ENCODE data around the gene WDR62.

DNA sequence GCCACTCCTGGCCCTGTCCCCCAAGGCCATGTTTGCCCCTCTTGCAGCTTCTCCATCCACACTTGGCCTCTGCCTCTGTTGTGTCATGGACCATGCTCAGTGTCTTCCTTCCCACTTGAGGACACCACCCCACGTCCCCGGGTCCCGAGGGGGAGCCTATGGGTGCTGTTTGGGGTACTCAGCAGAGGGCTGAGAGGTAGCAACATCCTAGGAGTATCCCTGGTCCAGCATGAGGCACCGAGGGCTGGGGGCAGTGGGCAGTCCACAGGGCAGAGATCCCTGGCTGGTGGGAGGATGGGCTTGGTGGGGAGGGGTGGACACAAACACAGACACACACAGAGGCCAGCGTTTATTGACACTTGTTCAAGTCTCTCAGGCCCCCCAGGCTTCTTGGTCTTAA is 95.9 kb downstream of the WDR62 start:
- TF ChIP-seq, protein P1, sequence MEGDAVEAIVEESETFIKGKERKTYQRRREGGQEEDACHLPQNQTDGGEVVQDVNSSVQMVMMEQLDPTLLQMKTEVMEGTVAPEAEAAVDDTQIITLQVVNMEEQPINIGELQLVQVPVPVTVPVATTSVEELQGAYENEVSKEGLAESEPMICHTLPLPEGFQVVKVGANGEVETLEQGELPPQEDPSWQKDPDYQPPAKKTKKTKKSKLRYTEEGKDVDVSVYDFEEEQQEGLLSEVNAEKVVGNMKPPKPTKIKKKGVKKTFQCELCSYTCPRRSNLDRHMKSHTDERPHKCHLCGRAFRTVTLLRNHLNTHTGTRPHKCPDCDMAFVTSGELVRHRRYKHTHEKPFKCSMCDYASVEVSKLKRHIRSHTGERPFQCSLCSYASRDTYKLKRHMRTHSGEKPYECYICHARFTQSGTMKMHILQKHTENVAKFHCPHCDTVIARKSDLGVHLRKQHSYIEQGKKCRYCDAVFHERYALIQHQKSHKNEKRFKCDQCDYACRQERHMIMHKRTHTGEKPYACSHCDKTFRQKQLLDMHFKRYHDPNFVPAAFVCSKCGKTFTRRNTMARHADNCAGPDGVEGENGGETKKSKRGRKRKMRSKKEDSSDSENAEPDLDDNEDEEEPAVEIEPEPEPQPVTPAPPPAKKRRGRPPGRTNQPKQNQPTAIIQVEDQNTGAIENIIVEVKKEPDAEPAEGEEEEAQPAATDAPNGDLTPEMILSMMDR (optimal IDR thresholded peaks at IDR 0.05 in 1 of 3, IDR thresholded peaks at IDR 0.05 in 1 of 3, conservative IDR thresholded peaks at IDR 0.05 in 1 of 3; ENCODE audit: extremely low read depth in 1 of 3, insufficient read depth in 2 of 3, low read length in 3 of 3), result no peak
- no peak for TF ChIP-seq EZH2 (IDR thresholded peaks at IDR 0.05; ENCODE audit: low read length)
